ENCODE measurements around the gene RAB1A.
A peak's percentile ranks its signal among the peaks of the same experiment; 100 is the strongest.

The RAB1A gene

GRCh38 chr2:65093211-65093610 lies 36.7 kb downstream of the RAB1A start:
- DNase-seq (ENCODE audit: low read depth) = no peak

DNA sequence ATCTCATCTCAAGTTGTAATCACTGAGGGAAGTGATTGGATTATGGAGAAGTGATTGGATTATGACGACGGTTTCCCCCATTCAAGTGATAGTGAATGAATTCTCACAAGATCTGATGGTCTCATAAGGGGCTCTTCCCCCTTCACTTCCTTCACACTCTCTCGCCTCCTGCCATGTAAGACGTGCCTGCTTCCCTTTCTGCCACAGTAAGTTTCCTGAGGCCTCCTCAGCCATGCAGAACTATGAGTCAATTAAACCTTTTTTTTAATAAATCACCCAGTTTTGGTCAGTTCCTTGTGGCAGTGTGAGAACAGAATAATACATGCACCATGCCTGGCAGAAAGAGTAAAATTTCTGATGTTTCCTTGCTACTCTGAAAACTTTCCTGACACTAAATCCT lies 37.1 kb downstream of the RAB1A start:
- no peak for DNase-seq (ENCODE audit: low read depth)

DNA sequence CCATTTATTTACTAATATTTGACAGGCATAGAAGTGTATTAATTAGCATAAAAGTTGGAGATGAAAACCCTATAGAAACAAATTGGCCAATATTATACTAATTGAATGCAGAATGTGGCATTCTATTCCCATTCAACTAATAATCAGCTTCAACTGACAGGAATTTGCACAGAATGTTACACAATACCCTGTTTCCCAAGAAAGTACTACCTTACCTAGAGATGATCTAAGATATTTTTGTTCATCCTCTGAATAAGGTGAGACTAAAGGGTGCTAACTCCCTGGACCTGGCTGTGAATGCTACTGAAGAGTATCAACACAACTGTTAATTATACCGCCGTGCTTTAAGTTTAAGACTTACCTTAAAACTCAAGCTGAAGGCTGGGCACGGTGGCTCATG lies 44.8 kb downstream of the RAB1A start:
- no peak for DNase-seq (ENCODE audit: low read depth)

DNA sequence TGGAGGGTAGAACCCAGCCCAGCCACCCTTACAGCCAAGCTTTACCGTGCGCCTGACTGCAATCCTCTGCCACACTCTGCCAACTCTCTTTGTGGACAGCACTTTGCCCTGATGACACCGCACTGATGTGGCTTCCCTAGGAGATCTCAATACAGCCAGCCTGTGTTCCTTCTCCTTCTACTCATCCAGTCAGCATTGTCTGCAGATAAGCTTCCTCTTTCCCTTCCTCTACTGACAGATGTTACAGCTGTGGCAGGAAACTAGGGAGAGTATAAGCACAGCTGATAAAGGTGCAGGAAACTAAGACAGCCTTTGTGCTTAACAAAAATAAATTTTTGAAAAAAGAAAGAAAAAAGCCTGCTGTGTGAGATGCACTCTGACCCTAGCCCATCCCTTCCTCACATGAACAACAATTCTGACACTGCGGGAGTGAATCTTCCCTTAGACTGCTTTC lies 48.6 kb downstream of the RAB1A start:
- no peak for DNase-seq (ENCODE audit: low read depth)

DNA sequence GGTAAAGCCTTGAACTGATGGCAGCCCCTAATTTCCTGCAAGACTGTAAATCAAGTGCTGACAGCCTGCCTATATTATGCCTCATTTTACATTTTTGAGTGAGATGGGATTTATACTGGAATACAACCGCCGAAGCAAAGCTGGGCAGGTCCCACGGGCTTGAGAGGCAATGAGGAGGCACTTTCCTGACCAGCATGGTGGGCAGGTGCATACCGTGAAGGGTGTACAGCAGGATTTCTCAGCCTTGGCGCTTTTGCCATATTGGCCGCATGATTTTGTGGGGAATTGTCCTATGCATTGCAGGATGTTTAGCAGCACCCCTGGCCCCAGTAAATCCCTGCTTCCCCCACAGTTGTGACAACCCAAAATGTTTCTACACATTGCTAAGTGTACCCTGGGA lies 50.9 kb downstream of the RAB1A start:
- DNase-seq (ENCODE audit: low read depth) = no peak

DNA sequence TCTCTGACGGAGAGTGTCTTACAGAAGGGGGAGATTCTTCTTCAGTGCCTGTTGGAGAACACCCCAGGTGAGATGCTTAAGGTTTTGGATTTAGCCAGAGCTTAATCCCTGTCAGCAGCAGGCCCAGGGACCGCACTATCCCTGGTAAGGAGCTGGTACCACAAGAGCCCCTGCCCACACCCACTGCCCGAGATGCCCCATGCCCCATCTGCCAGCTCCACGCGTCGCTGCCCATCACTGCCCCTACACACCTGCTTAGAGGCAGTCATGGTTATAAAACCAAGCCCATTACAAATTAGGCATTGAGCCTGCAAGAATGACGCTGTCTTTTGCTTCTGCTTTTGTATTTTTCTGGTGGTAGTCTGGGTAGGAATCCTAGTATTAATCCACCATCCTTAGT lies 52.0 kb downstream of the RAB1A start:
- DNase-seq (ENCODE audit: low read depth) = no peak

GRCh38 chr2:65076345-65076710 lies 53.6 kb downstream of the RAB1A start:
- peak; percentile 81 for DNase-seq (ENCODE audit: low read depth)

- DNase-seq (ENCODE audit: low read depth) = no peak
Observed at GRCh38 chr2:65075605-65076344, 54.1 kb downstream of the RAB1A start.

DNA sequence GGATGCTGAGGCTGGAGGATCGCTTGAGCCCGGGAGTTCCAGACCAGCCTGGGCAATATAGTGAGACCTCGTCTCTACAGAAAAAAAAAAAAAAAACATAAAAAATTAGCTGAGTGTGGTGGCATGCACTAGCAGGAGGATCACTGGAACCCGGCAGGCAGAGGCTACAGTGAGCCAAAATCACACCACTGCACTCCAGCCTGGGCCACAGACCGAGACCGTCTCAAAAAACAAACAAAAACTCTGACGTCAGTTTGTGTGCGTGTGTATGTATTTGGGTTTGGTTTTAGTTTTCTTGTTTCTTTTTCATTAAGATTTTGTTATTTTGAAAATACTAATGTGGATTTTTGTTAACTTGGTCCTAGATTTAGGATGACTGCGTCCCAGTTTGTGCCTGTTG lies 54.7 kb downstream of the RAB1A start:
- no peak for DNase-seq (ENCODE audit: low read depth)

- no peak for DNase-seq (ENCODE audit: low read depth)
Observed at GRCh38 chr2:65073879-65074565, 55.9 kb downstream of the RAB1A start.

DNA sequence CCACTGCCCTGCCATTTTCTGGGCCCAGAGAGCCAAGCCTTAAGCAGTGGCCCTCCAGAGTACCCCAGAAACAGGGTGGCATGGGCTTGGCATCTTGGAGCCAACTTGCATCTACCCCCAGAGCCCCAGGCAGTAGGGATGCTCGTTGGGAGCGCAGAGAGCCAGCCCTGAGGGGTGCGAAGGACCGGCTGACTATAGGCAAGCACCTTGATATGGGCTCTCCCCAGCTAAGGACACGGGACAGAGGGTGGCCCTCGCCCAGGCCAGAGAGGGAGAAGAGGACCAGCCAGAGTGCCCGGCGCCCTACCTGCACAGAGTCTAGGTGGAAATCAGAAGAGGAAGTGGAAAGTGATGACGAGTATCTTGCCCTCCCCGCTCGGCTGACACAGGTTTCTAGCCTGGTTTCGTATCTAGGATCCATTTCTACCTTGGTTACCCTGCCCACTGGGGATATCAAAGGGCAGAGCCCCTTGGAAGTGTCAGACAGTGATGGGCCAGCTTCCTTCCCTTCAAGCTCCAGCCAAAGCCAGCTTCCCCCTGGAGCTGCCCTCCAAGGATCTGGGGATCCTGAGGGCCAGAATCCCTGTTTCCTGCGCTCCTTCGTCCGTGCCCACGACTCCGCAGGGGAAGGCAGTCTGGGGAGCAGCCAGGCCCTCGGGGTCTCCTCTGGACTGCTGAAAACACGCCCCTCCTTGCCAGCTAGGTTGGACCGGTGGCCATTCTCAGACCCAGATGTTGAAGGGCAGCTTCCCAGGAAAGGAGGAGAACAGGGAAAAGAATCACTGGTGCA lies 57.5 kb downstream of the RAB1A start:
- no peak for DNase-seq (ENCODE audit: low read depth)

DNA sequence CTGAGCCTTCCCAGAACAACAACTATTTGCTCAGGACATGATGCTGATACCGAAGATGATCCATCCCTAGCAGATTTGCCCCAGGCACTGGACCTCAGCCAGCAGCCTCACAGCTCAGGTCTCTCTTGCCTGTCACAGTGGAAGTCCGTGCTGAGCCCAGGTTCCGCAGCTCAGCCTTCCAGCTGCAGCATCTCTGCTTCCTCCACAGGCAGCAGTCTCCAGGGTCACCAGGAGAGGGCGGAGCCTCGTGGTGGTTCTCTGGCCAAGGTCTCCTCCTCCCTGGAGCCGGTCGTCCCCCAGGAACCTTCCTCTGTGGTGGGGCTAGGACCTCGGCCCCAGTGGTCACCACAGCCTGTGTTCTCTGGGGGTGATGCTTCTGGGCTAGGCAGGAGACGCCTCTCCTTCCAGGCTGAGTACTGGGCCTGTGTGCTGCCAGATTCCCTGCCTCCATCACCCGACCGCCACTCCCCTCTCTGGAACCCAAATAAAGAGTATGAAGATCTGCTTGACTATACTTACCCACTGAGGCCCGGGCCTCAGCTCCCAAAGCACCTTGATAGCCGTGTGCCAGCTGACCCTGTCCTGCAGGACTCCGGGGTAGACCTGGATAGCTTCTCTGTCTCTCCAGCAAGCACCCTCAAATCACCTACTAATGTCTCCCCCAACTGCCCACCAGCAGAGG lies 58.3 kb downstream of the RAB1A start:
- no peak for DNase-seq (ENCODE audit: low read depth)

DNA sequence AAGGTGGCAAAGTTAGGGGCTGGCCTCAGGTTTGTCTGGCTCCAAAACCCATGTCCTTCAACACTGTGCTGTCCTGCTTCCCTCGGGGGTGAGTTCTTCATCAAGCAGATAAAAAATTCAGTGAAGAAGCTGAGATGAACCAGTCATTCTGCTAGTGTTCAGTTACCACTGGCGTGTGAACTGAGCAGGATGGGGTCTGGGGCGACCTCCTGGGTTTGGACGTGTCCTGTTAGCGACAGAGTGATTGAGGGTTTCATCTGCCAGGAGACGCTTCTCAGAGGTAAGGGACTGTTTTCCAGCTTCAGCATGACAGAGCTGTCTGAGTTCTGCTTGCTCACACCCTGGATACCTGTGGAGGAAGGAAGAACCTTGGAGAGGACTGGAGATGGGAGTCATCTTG lies 59.0 kb downstream of the RAB1A start:
- no peak for DNase-seq (ENCODE audit: low read depth)

DNA sequence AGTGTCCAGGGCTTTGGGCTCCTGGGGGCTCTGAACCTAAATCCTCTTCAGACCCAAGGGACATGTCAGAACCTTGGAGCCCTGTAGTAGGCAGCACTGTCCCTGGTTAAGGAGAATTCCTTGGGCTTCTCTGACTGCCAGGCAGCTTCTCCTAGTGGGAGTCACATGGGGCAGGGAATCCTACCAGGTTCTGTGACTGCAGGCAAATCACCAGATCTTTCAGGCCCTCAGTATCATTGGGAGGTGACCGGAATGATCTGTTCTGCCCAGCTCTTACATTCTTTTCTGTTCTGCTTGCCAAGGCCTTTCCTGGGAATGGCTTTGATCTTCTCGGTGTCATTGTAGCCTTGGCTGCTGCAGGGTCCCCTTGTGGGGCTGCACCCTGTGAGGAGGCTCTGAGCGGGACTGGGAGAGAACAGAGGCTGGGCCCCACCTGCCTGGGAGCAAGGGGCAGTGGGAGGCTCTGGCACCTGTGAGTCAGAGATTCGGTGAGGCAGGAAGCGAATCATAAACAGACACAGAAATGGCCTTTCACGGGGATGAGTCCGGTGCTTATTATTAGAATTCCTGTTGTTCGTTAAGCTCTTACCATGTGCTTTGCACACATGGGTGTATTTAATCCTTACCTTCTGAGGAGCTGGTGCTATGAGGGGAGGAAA lies 59.6 kb downstream of the RAB1A start:
- DNase-seq (ENCODE audit: low read depth) = peak; percentile 48

DNA sequence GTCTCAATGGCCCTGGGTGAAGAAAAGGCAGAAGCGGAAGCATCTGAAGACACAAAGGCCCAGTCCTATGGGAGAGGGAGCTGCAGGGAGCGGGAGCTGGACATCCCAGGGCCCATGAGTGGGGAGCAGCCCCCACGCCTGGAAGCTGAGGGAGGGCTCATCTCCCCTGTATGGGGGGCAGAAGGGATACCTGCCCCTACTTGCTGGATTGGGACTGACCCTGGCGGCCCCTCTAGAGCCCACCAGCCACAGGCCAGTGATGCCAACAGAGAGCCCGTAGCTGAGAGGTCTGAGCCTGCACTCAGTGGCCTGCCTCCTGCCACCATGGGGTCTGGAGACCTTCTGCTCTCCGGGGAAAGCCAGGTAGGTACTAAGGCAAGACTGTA lies 60.5 kb downstream of the RAB1A start:
- DNase-seq (ENCODE audit: low read depth) = no peak

DNA sequence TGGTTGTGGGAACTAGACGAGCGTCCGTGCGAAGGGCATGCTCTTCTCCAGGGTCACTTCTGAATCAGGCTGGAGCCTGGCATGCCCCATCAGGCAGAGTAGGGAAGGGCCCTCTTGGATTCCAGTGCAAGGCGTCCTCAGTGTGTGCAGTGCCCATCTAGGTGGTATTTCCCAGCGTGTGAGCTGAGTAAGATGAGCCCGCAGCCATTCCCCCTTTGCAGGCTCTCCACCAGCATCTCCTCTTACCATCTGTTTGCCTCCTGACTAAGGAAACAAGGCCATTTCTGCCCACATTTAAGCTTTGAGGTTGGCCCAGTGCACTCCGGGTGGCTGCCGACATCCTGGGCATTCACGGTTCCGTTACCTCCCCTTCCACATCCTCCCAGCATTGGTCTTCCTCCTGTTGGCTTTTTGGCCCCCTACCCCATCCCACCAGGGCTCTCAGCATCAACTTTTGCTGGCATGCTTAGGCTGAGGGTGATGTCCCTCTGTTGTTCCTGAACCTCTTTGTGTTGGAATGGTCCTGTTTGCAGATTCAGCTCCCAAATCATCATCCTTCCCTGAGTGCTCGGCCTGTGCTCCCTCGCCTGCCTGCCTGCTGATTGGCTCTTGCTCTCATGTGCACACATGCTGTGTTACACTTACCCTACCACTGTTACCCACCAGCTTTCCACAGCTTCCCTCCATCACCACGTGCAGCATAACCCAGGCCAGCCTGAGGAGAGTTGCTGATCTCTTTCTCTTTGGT lies 61.9 kb downstream of the RAB1A start:
- DNase-seq (ENCODE audit: low read depth) = no peak

GRCh38 chr2:65064728-65065552 lies 65.0 kb downstream of the RAB1A start:
- peak; percentile 62 for DNase-seq (ENCODE audit: low read depth)

DNA sequence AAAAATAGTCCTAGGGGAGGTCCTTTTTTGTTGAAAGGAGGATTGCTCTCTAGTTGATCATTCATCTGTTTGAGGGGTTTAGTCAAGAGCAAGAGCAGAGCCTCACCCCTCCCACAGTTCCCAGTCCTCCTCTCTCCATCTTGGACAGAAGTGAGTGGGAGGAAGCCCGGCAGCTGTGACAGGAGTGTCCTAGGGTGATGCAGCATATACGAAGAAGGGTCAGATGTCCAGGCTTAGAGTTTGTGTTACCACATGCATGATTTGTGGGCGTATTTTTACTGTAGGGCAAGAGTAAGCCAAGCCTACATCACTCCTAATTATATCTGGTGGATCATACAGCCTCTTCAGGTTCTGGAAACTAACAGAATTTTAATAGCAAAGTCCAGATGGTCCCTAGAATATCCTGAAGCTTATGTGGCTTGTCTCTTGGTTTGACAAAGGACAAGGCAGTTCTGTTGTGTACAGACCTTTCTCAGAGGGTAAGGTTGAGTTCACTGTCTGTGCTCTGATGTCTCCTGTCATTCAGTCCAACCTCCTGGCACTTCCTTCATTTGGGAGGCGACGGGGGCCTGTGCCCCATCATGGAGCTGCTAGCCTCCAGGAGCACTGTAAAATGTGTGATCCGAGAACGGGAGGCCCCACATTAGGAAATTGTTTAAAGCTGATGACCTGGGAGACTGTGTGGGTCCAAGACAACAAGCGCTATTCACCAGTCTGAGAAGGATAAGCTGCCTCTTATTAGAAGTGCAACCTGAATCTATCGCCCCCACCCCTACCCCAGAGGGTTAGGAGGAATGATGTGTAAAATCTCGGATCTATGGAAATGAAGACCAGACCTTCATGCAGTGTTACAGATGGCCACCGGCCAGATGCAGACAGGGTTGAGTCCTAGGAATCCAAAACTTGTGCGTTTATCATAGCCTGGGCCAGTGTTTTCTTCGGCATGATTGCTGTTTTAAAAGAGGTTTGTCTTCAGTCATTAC lies 66.8 kb downstream of the RAB1A start:
- DNase-seq (ENCODE audit: low read depth) = no peak

DNA sequence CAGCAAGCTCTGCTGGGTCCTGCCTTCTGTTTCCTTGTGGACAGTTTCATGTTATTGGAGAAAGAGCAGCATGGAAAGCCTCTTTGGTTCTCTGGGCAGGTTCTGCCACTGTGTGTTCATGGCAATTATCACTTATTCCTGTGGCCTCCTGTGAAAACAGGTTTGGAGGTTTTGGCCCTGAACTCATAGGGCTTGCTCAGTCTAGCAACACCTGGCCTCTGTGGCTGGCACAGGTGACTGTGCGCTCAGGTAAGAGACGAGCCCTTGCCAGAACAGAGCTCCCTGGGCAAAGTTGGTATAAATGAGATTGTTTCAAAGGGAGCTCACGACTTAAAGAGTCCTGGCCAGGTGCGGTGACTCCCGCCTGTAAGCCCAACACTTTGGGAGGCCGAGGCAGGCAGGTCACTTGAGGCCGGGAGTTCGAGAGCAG lies 68.0 kb downstream of the RAB1A start:
- no peak for DNase-seq (ENCODE audit: low read depth)
